ENCODE measurements around the gene ITFG1.

GRCh38 chr16:47241061-47241460, 219.8 kb downstream of the ITFG1 start:
- TF ChIP-seq POLR2AphosphoS5 (IDR thresholded peaks at IDR 0.05) (no peak), CTCF (IDR thresholded peaks at IDR 0.05) (no peak)

Data from transverse colon (tissue), 4 donors.